Central memory CD8-positive, alpha-beta T cell (primary cell): ENCODE data around the gene RNF146.
"Not testable (repeated sequence)": the region's sequence is repeated elsewhere in the genome, so short reads cannot be mapped to it uniquely, and the experiment has no call there.

Experiments used
- ATAC-seq: fragments of 150-1000 bp; cut with Tn5 transposase; replicated peaks from 2 replicates; pipeline ENCODE4 v1.10.0; 2022; ENCODE audit warnings: mild to moderate bottlenecking, moderate FRiP score, moderate number of reproducible peaks; ENCODE audit not compliant: poor library complexity, severe bottlenecking; ENCODE audit errors: extremely low read depth
- DNase-seq, 2 donors: peaks; one replicate each; pipeline ENCODE4 v3.0.0; 2021; ENCODE audit warnings: low spot score in 2 of 2
- H3K27ac Mint-ChIP-seq: one replicate; pipeline ENCODE4 v1.8.0; 2022; ENCODE audit warnings: low read depth, mild to moderate bottlenecking, moderate library complexity, mixed read lengths
- H3K27me3 Mint-ChIP-seq: one replicate; pipeline ENCODE4 v1.8.0; 2022; ENCODE audit warnings: mixed read lengths
- H3K36me3 Mint-ChIP-seq: one replicate; pipeline ENCODE4 v1.8.0; 2022; ENCODE audit warnings: mild to moderate bottlenecking, moderate library complexity, mixed read lengths; ENCODE audit not compliant: insufficient read depth
- H3K4me1 Mint-ChIP-seq: one replicate; pipeline ENCODE4 v1.8.0; 2022; ENCODE audit warnings: mixed read lengths
- H3K4me3 Mint-ChIP-seq: one replicate; pipeline ENCODE4 v1.8.0; 2022; ENCODE audit warnings: mild to moderate bottlenecking, moderate library complexity, mixed read lengths
- H3K9me3 Mint-ChIP-seq: one replicate; pipeline ENCODE4 v1.8.0; 2022; ENCODE audit warnings: mixed read lengths

Gene RNF146

GRCh38 chr6:127331256-127331655, 64.6 kb downstream of the RNF146 start:
- Mint-ChIP-seq H3K27ac (peak overlapping the region; percentile 12), H3K4me1 (peaks cover 26% of the 10 kb centered on the region), H3K36me3 (peaks cover 13% of the 10 kb centered on the region)
- not testable (repeated sequence) for ATAC-seq, DNase-seq, H3K27me3 Mint-ChIP-seq, H3K4me3 Mint-ChIP-seq, H3K9me3 Mint-ChIP-seq

GRCh38 chr6:127332383-127332961, 65.8 kb downstream of the RNF146 start:
- no peak for ATAC-seq
- Mint-ChIP-seq H3K9me3 (no peaks in the 10 kb centered on the region), H3K4me3 (no peak overlapping the region), H3K36me3 (peaks cover 10% of the 10 kb centered on the region), H3K4me1 (peaks cover 33% of the 10 kb centered on the region), H3K27ac (no peak overlapping the region), H3K27me3 (no peaks in the 10 kb centered on the region)
- no peak for DNase-seq
